Trophoblast cell (in vitro differentiated cells and primary cell): ENCODE results near the gene CAMK1D.

Source experiments
- DNase-seq, 2 donors: peaks; one replicate each; pipeline ENCODE4 v3.0.0-alpha.2; 2016
- H2AFZ ChIP-seq: 2 replicates; pipeline ENCODE4 v1.6.1; 2013; ENCODE audit warnings: low read length, moderate library complexity, mild to moderate bottlenecking; ENCODE audit not compliant: insufficient read depth, poor library complexity
- H2AK5ac ChIP-seq: 2 replicates; pipeline ENCODE4 v1.6.1; 2013; ENCODE audit warnings: mild to moderate bottlenecking, low read length
- H2BK120ac ChIP-seq: 2 replicates; pipeline ENCODE4 v1.6.1; 2013; ENCODE audit warnings: low read length, mild to moderate bottlenecking, moderate library complexity; ENCODE audit not compliant: insufficient read depth, poor library complexity
- H2BK12ac ChIP-seq: 2 replicates; pipeline ENCODE4 v1.6.1; 2013; ENCODE audit warnings: mild to moderate bottlenecking, low read length, moderate library complexity
- H2BK5ac ChIP-seq: 2 replicates; pipeline ENCODE4 v1.6.1; 2013; ENCODE audit warnings: low read length, low read depth, moderate library complexity, mild to moderate bottlenecking; ENCODE audit not compliant: poor library complexity
- H3K14ac ChIP-seq: 2 replicates; pipeline ENCODE4 v1.6.1; 2013; ENCODE audit warnings: mild to moderate bottlenecking, low read length
- H3K18ac ChIP-seq: 2 replicates; pipeline ENCODE4 v1.6.1; 2013; ENCODE audit warnings: mild to moderate bottlenecking, low read length
- H3K23ac ChIP-seq: 2 replicates; pipeline ENCODE4 v1.6.1; 2013; ENCODE audit warnings: low read length
- H3K27ac ChIP-seq: 2 replicates; pipeline ENCODE4 v1.5.1; 2013; ENCODE audit warnings: low read depth, mild to moderate bottlenecking, inconsistent platforms, low read length, moderate library complexity
- H3K27me3 ChIP-seq: 2 replicates; pipeline ENCODE4 v1.6.1; 2013; ENCODE audit warnings: inconsistent platforms, mild to moderate bottlenecking, low read length, moderate library complexity; ENCODE audit not compliant: insufficient read depth
- H3K36me3 ChIP-seq, 2 experiments: 1 replicate in 1 of 2; 2 replicates in 1 of 2; pipeline ENCODE4 v1.6.1; 2013; ENCODE audit warnings: low read length in 2 of 2, mild to moderate bottlenecking in 2 of 2, moderate library complexity in 1 of 2; ENCODE audit not compliant: insufficient read depth in 2 of 2, control insufficient read depth in 1 of 2
- H3K4ac ChIP-seq: 2 replicates; pipeline ENCODE4 v1.6.1; 2013; ENCODE audit warnings: low read depth, mild to moderate bottlenecking, low read length, moderate library complexity
- H3K4me1 ChIP-seq, 2 experiments: 1 replicate in 1 of 2; 2 replicates in 1 of 2; pipeline ENCODE4 v1.6.1; 2013; ENCODE audit warnings: low read length in 2 of 2, mild to moderate bottlenecking in 2 of 2, moderate library complexity in 1 of 2; ENCODE audit not compliant: insufficient read depth in 2 of 2, control insufficient read depth in 1 of 2
- H3K4me2 ChIP-seq: 2 replicates; pipeline ENCODE4 v1.6.1; 2013; ENCODE audit warnings: inconsistent platforms, mild to moderate bottlenecking, low read length, moderate library complexity
- H3K4me3 ChIP-seq: 2 replicates; pipeline ENCODE4 v1.5.1; 2013; ENCODE audit warnings: mild to moderate bottlenecking, low read depth, low read length, inconsistent platforms
- H3K79me1 ChIP-seq: one replicate; pipeline ENCODE4 v1.6.1; 2013; ENCODE audit warnings: low read length
- H3K79me2 ChIP-seq: 2 replicates; pipeline ENCODE4 v1.6.1; 2013; ENCODE audit warnings: low read length, mild to moderate bottlenecking; ENCODE audit not compliant: control insufficient read depth, insufficient read depth, poor library complexity
- H3K9ac ChIP-seq: 2 replicates; pipeline ENCODE4 v1.6.1; 2013; ENCODE audit warnings: mild to moderate bottlenecking, low read length
- H3K9me3 ChIP-seq: 2 replicates; pipeline ENCODE4 v1.6.1; 2013; ENCODE audit warnings: low read depth, mild to moderate bottlenecking, control low read depth, inconsistent platforms, low read length; ENCODE audit not compliant: insufficient read depth
- H4K12ac ChIP-seq: 2 replicates; pipeline ENCODE4 v1.6.1; 2013; ENCODE audit warnings: low read depth, mild to moderate bottlenecking, low read length, moderate library complexity
- H4K8ac ChIP-seq: 2 replicates; pipeline ENCODE4 v1.6.1; 2013; ENCODE audit warnings: low read depth, mild to moderate bottlenecking, low read length, moderate library complexity
- H4K91ac ChIP-seq: one replicate; pipeline ENCODE4 v1.6.1; 2013; ENCODE audit warnings: low read depth, mild to moderate bottlenecking, low read length, moderate library complexity
- WGBS: extraction: QIAGEN DNeasy Blood & Tissue Kit; methylation state at CpG from one replicate; pipeline ENCODE4 v1.1.7; 2013; ENCODE audit warnings: missing lambda C conversion rate; ENCODE audit not compliant: insufficient read length, insufficient coverage; ENCODE audit errors: extremely low coverage; 5-methylcytosine and 5-hydroxymethylcytosine counted together

Gene CAMK1D

GRCh38 chr10:12614177-12614995, 265.0 kb downstream of the CAMK1D start:
- Histone ChIP-seq H3K4me1 (no peaks in the 10 kb centered on the region), H3K9me3 (peaks cover 2% of the 10 kb centered on the region), H3K4me2 (no peak overlapping the region), H3K36me3 (no peaks in the 10 kb centered on the region), H2AK5ac (no peak overlapping the region), H2AFZ (no peak overlapping the region), H2BK120ac (no peak overlapping the region), H3K4me3 (no peak overlapping the region), H3K23ac (no peak overlapping the region), H4K12ac (no peak overlapping the region), H3K27me3 (no peaks in the 10 kb centered on the region), H3K27ac (no peak overlapping the region), H3K18ac (no peak overlapping the region), H2BK5ac (no peak overlapping the region), H3K9ac (no peak overlapping the region), H4K91ac (no peak overlapping the region), H3K79me2 (no peaks in the 10 kb centered on the region), H3K79me1 (no peaks in the 10 kb centered on the region), H3K14ac (no peak overlapping the region), H2BK12ac (no peak overlapping the region), H3K4ac (no peak overlapping the region), H4K8ac (no peak overlapping the region)
- DNase-seq = peak in 1 of 2 donors; percentile 23
- WGBS = no CpG with 5 or more reads among the region's 9 CpGs

- peaks cover 2% of the 10 kb centered on the region for H3K9me3 ChIP-seq
- no peak overlapping the region for H2AFZ ChIP-seq
- no peak overlapping the region for H4K12ac ChIP-seq
- no peaks in the 10 kb centered on the region for H3K79me2 ChIP-seq
- no peaks in the 10 kb centered on the region for H3K36me3 ChIP-seq
- no peak overlapping the region for H4K8ac ChIP-seq
- H2BK12ac ChIP-seq = no peak overlapping the region
- H3K4ac ChIP-seq = no peak overlapping the region
- no peak overlapping the region for H3K14ac ChIP-seq
- peak overlapping the region; percentile 85 for H3K23ac ChIP-seq
- no peaks in the 10 kb centered on the region for H3K79me1 ChIP-seq
- no peak overlapping the region for H2BK5ac ChIP-seq
- no peaks in the 10 kb centered on the region for H3K4me1 ChIP-seq
- 100% methylated on average over 12 of the region's 17 CpGs for WGBS
- H2BK120ac ChIP-seq = no peak overlapping the region
- H3K4me3 ChIP-seq = peak overlapping the region; percentile 35
- H3K9ac ChIP-seq = no peak overlapping the region
- no peak for DNase-seq
- no peak overlapping the region for H3K18ac ChIP-seq
- H3K4me2 ChIP-seq = no peak overlapping the region
- H3K27ac ChIP-seq = no peak overlapping the region
- no peak overlapping the region for H2AK5ac ChIP-seq
- H3K27me3 ChIP-seq = no peaks in the 10 kb centered on the region
- no peak overlapping the region for H4K91ac ChIP-seq
Observed at GRCh38 chr10:12615296-12616220, 266.2 kb downstream of the CAMK1D start.

GRCh38 chr10:12617191-12618175, 268.1 kb downstream of the CAMK1D start:
- no peaks in the 10 kb centered on the region for H3K4me1 ChIP-seq
- no peak overlapping the region for H2BK120ac ChIP-seq
- no peak overlapping the region for H3K9ac ChIP-seq
- no peak overlapping the region for H4K91ac ChIP-seq
- peak; percentile 34 to 71 for DNase-seq
- H3K27ac ChIP-seq = no peak overlapping the region
- no peak overlapping the region for H2BK5ac ChIP-seq
- H3K36me3 ChIP-seq = no peaks in the 10 kb centered on the region
- no peak overlapping the region for H2AK5ac ChIP-seq
- no peaks in the 10 kb centered on the region for H3K79me1 ChIP-seq
- no peak overlapping the region for H3K4ac ChIP-seq
- H3K4me3 ChIP-seq = no peak overlapping the region
- no peak overlapping the region for H3K23ac ChIP-seq
- H3K18ac ChIP-seq = no peak overlapping the region
- no peak overlapping the region for H4K12ac ChIP-seq
- H2BK12ac ChIP-seq = no peak overlapping the region
- H3K27me3 ChIP-seq = no peaks in the 10 kb centered on the region
- H2AFZ ChIP-seq = no peak overlapping the region
- no CpG with 5 or more reads among the region's 15 CpGs for WGBS
- no peak overlapping the region for H3K4me2 ChIP-seq
- H3K14ac ChIP-seq = no peak overlapping the region
- peaks cover 2% of the 10 kb centered on the region for H3K9me3 ChIP-seq
- H4K8ac ChIP-seq = no peak overlapping the region
- H3K79me2 ChIP-seq = no peaks in the 10 kb centered on the region

GRCh38 chr10:12622016-12622415, 272.7 kb downstream of the CAMK1D start:
- H4K8ac ChIP-seq = no peak overlapping the region
- no peaks in the 10 kb centered on the region for H3K27me3 ChIP-seq
- no peak overlapping the region for H2AFZ ChIP-seq
- no peak overlapping the region for H3K4me2 ChIP-seq
- no peaks in the 10 kb centered on the region for H3K79me1 ChIP-seq
- no peak overlapping the region for H3K23ac ChIP-seq
- no peak overlapping the region for H4K91ac ChIP-seq
- H2BK12ac ChIP-seq = no peak overlapping the region
- no peak overlapping the region for H3K4me3 ChIP-seq
- no peak overlapping the region for H3K14ac ChIP-seq
- H3K36me3 ChIP-seq = no peaks in the 10 kb centered on the region
- no peaks in the 10 kb centered on the region for H3K79me2 ChIP-seq
- H3K4ac ChIP-seq = no peak overlapping the region
- no peak overlapping the region for H4K12ac ChIP-seq
- no peak overlapping the region for H3K18ac ChIP-seq
- H2BK5ac ChIP-seq = no peak overlapping the region
- no peaks in the 10 kb centered on the region for H3K9me3 ChIP-seq
- H2BK120ac ChIP-seq = no peak overlapping the region
- WGBS = no CpG with 5 or more reads among the region's 5 CpGs
- DNase-seq = no peak
- no peak overlapping the region for H3K27ac ChIP-seq
- no peak overlapping the region for H3K9ac ChIP-seq
- H2AK5ac ChIP-seq = no peak overlapping the region
- no peaks in the 10 kb centered on the region for H3K4me1 ChIP-seq
